ENCODE data around the gene ASTN2. TPM values are rescaled to one million over a fixed set of nuclear protein-coding genes. Genes with fewer than 3 reads are reported as not detected.
"Not testable (repeated sequence)": the region's sequence is repeated elsewhere in the genome, so short reads cannot be mapped to it uniquely, and the experiment has no call there.

The ASTN2 gene
- polyA plus RNA-seq, 1 donor, result 4.5 TPM

- no peak for DNase-seq (ENCODE audit: low read depth)
These were observed 338.1 kb downstream of the ASTN2 start for GRCh38 chr9:117076571-117077290.

- DNase-seq (ENCODE audit: low read depth), result no peak
These were observed 339.2 kb downstream of the ASTN2 start for GRCh38 chr9:117075636-117076035.

DNA sequence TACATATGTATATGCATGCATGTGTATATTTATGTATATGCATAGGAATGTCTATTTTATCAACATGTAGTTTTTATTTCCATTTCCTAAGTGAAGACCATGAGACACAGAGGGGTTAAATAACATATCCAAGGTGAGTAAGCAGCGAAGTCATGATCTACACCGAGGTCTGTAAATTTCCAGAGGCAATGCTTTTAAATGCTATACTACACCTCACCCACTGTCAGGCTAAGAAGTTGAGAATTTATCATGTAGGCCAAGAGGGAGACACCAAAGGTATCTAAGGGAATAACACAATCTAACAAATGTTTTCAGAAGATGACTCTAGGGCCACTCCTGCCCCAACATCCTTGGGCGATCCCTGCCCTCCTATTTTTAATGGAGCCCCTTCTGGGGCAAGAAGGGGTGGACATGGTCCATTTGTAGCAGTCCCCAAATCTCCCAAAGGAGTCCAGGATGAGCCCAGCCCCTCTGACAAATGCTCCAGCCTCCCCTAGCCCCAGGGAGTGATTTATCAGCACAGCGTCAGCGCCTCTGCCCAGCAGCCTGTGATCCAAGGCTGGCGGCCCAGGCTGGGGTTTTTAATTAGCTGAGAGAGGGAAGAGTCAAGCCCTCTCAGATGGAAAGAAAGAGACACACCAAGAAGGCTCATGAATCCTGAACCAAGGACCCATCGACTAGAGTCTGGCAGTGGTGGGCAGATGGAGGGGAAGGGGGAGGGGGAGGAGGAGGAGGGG, 339.9 kb downstream of the ASTN2 start:
- no peak for DNase-seq (ENCODE audit: low read depth)

DNA sequence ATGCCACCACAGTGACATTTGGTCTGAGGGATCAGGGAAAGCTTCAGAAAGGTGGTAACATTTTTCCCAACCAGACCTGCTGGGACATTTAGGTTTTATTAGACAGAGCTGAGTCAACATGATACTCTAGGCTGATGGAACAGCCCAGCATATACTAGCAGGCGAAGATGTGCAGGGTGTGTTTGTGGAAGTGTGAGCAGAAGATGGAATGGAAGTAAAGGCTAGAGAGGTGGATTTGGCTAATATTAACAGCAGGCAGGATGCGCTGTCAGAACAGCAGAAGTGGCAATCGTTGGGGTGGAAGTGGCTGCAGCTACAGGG, 340.6 kb downstream of the ASTN2 start:
- no peak for DNase-seq (ENCODE audit: low read depth)

- no peak for DNase-seq (ENCODE audit: low read depth)
These were observed 341.1 kb downstream of the ASTN2 start for GRCh38 chr9:117073539-117074341.

- no peak for DNase-seq (ENCODE audit: low read depth)
These were observed 341.8 kb downstream of the ASTN2 start for GRCh38 chr9:117073071-117073470.

- no peak for DNase-seq (ENCODE audit: low read depth)
These were observed 342.6 kb downstream of the ASTN2 start for GRCh38 chr9:117072216-117072615.

GRCh38 chr9:117071673-117072207, 343.1 kb downstream of the ASTN2 start:
- DNase-seq (ENCODE audit: low read depth), result not testable (repeated sequence)

DNA sequence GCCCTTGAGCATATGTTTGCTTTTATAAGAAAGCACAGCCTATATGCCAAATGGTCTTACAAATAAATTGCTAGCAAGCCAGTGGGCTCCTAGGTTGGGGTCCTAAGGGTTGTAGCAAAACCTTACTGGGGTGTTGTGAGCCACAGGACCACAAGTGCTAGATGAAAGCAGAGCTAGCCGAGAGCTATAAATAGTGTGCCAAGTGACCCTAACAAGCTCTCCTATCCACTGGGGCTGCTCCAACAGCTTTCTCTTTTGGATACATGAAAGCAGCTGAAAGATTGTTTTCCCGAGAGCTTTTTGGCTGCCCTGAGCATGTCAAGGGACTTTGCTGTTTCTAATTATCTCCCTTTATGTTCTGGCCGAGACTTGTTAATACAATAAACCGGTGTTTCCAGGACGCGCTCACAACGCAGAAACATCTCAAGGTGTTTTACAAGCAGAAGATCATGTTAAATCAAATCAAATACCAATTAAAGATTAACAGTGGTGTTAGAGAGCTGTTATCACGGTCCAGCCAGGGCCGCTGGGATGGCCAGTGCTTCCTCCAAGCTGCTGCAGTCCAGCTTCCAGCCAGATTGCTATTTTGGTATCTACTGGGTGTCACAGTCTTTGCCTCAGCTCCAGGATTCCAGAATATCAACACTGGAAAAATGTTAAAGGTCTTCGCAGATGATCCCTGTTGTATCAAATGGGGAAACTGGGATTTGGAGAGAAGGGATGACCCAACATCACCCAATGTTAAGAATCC, 351.0 kb downstream of the ASTN2 start:
- DNase-seq (ENCODE audit: low read depth), result no peak

- DNase-seq (ENCODE audit: low read depth), result no peak
These were observed 353.9 kb downstream of the ASTN2 start for GRCh38 chr9:117060963-117061362.

- DNase-seq (ENCODE audit: low read depth), result no peak
These were observed 364.9 kb downstream of the ASTN2 start for GRCh38 chr9:117050007-117050406.

DNA sequence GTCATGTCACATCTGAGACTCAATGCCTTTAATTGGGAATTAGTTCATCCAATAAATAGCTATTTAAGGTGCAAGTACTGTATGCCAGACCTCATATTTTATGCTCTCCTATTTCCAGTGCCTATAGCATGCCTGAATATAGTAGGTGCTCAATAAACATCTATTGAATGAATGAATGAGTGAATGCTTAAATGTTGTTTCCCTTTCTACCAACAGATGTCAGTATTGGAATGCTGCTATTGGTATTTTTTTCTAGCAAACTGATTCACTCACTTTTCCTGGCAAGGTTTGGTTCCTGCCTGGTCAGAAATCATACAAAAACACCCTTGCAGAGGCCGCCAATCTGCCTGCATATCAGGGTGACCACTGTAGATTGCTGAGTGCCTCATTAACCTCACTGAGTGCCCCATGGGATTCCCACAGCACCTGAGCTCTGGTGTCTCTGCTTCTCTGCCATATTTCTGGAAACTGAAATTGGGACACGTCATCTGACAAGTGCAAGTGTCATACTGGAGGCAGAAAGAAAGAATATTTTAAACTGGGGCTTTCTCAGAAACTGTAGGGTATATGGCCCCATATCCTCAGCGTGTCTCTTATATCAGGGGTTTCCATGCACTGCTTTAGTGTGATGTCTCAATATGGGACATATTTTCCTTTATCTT, 368.1 kb downstream of the ASTN2 start:
- no peak for DNase-seq (ENCODE audit: low read depth)

GRCh38 chr9:117044241-117044640, 370.6 kb downstream of the ASTN2 start:
- no peak for DNase-seq (ENCODE audit: low read depth)

- no peak for DNase-seq (ENCODE audit: low read depth)
These were observed 371.7 kb downstream of the ASTN2 start for GRCh38 chr9:117043159-117043558.

GRCh38 chr9:117035546-117035945, 379.3 kb downstream of the ASTN2 start:
- no peak for DNase-seq (ENCODE audit: low read depth)

DNA sequence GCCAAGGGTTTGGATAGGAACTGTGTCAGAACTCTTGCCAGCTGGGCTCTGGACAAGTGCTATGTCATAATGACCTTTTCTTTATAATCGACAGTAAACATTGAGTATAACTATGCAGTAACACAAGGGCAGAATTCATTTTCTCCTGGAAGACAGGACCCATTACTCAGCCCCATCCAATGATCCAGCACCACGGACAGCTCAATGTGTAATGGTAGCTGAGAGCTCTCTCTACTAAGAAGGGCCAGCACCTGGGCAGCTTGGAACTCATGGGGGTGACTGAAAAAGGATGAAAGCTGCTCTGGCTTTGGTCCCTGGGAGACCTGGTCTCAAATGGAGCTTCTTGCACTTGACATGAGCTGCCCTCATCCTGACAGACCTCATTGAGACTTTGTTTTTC, 380.0 kb downstream of the ASTN2 start:
- DNase-seq (ENCODE audit: low read depth), result peak; percentile 14

GRCh38 chr9:117030254-117030768, 384.5 kb downstream of the ASTN2 start:
- no peak for DNase-seq (ENCODE audit: low read depth)

DNA sequence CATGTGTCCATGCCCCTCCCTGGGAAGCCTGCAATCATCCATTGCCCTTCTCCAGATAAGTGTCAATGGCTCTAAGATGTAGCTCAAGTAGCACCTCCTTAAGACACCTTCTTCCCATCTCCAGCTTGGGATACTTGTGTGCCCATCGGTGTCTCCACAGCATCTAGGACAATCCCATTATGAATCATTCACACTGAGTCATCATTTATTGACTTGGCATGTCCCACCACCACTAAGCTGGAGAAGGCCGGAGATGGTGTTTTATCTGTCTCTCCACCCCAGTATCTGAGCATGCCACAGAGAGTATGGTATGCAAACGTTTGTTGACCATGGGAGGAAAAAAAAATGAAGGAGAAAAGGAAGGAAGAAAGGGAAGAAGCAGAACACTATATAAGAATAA, 385.5 kb downstream of the ASTN2 start:
- DNase-seq (ENCODE audit: low read depth), result no peak

DNA sequence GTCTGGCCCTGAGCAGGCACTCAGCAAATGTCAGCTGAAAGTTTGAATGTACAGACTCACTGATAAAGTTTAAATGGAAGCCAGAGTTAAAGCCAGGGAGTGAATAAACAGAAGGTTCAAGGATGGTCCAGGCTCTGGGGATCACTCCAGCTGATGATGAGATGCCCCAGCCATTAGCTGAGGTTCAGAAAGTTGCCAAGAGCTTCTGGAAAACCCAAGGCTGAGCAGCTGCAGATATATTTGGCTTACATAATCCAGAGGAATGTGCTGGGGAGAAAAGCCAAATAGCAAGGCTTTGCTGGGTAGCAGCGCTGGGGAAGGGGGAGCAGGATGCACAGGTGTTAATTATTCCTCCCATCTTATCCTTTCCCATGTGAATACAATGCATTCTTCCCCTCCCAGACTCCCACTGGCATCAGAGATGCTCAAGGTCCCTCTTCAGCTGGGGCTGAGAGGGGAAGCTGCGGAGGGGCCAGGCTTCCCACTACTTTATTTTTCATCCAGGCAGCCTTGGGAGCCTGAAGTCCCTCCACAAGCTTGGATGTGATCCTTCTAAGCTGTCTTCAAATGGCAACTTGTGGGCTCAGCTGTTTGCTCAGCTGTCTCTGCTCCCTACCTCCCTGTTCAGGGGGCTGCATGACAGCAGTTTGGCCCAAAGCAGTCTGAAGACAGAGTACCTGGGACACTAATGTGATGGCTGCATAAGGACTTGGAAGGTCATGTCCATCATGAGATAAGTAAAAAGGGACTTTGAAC, 386.6 kb downstream of the ASTN2 start:
- peak; percentile 9 for DNase-seq (ENCODE audit: low read depth)

DNA sequence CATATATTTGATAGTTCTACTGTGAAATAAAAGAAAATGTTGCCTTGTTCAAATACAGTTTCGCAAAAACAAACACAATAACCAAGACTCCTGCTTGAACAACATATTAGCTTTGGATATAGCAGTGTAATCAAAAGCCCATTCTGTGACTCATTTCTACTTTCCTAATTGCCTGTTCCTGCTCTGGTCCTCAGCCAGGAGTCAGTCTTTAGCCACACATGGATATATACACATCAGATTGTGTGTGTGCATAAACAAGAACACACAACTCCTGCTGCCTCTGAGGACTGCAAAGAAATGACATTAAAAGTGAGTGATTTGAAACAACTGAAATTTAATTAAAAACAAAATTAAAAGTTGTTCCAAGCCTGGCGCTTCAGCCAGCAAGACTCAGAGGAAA, 393.0 kb downstream of the ASTN2 start:
- DNase-seq (ENCODE audit: low read depth), result no peak

Measured in forelimb muscle (tissue), 1 donor.